ENCODE results near the gene FXYD6.

DNA sequence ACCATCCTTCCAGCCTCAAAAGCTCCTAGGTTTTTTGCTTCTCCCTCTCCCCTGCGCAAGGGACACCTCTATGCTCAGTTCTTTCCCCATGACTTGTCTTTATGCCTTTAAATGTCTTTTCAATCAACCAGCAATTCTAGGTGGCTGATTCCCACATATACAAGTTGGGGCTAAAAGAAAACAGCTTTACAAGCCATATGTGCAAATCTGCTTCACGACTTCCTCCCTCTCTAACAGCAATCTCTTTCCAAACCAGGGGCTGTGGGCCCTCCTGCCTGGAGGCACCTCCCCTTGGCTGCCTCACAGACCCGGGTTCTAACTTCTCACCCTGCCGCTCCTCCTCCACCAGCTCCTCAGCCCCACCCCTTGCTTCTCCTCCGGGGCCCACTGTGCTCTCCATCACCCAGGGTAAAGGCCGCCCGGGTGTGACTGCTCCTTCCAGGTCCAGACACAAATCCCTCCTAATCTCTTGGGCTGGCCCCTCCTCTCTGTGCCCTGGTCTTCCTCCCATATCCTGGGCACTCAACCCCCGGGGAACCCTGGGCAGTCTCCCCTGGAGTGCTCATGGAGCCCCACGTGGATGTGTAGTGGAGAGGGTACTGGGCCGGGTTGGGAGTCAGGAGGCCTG lies 38.6 kb upstream of the FXYD6 start:
- TF ChIP-seq CTCF (IDR thresholded peaks at IDR 0.05; ENCODE audit: control extremely low read depth in 1 of 3, insufficient read depth in 1 of 3, low read depth in 1 of 3, low read length in 3 of 3) (no peak), POLR2A (IDR thresholded peaks at IDR 0.05; ENCODE audit: control extremely low read depth in 1 of 2, low read depth in 2 of 2, low read length in 2 of 2) (no peak)
